Measurements from ENCODE around the gene TEKT2.

DNA sequence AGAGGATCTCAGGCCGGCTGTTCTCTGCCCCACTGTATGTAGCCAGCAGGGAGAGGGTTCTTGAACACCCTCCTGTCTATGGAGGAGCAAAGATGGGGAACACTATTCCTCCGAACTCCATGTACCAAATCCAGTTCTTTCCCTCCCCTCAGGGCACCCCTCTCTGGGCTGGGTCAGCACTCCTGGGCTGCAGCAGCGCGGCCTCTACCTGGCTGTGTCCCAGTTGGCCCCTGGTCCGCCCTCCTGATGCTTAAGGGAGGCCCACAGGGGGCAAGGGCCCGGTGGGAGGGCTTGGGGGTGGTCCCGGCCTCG is 4.3 kb downstream of the TEKT2 start:
- TF ChIP-seq, protein P1, sequence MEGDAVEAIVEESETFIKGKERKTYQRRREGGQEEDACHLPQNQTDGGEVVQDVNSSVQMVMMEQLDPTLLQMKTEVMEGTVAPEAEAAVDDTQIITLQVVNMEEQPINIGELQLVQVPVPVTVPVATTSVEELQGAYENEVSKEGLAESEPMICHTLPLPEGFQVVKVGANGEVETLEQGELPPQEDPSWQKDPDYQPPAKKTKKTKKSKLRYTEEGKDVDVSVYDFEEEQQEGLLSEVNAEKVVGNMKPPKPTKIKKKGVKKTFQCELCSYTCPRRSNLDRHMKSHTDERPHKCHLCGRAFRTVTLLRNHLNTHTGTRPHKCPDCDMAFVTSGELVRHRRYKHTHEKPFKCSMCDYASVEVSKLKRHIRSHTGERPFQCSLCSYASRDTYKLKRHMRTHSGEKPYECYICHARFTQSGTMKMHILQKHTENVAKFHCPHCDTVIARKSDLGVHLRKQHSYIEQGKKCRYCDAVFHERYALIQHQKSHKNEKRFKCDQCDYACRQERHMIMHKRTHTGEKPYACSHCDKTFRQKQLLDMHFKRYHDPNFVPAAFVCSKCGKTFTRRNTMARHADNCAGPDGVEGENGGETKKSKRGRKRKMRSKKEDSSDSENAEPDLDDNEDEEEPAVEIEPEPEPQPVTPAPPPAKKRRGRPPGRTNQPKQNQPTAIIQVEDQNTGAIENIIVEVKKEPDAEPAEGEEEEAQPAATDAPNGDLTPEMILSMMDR (IDR thresholded peaks at IDR 0.05), result no peak
- TF ChIP-seq POLR2AphosphoS5 (IDR thresholded peaks at IDR 0.05) (no peak), POLR2A (IDR thresholded peaks at IDR 0.05; ENCODE audit: low read depth) (no peak), EP300 (IDR thresholded peaks at IDR 0.05) (no peak)

Data from esophagus muscularis mucosa (tissue), 4 donors.